Measurements from ENCODE around the gene PPP6C.
A peak's percentile ranks its signal among the peaks of the same experiment; 100 is the strongest.
"Not testable (repeated sequence)": the region's sequence is repeated elsewhere in the genome, so short reads cannot be mapped to it uniquely, and the experiment has no call there.

PPP6C gene

GRCh38 chr9:125181756-125182155 lies 7.8 kb downstream of the PPP6C start:
- not testable (repeated sequence) for DNase-seq

- DNase-seq, result no peak
Measured at GRCh38 chr9:125180876-125181275, 8.7 kb downstream of the PPP6C start.

GRCh38 chr9:125179776-125180175 lies 9.8 kb downstream of the PPP6C start:
- DNase-seq, result not testable (repeated sequence)

- DNase-seq, result no peak
Measured at GRCh38 chr9:125177888-125178287, 11.7 kb downstream of the PPP6C start.

GRCh38 chr9:125176636-125177035 lies 13.0 kb downstream of the PPP6C start:
- DNase-seq, result no peak

- DNase-seq, result no peak
Measured at GRCh38 chr9:125172031-125172755, 17.4 kb downstream of the PPP6C start.

- no peak for DNase-seq
Measured at GRCh38 chr9:125169895-125170294, 19.7 kb downstream of the PPP6C start.

- DNase-seq, result no peak
Measured at GRCh38 chr9:125166762-125167161, 22.8 kb downstream of the PPP6C start.

- DNase-seq, result not testable (repeated sequence)
Measured at GRCh38 chr9:125162891-125163290, 26.7 kb downstream of the PPP6C start.

GRCh38 chr9:125161284-125161918 lies 28.2 kb downstream of the PPP6C start:
- DNase-seq, result no peak

GRCh38 chr9:125160750-125161149 lies 28.9 kb downstream of the PPP6C start:
- DNase-seq, result no peak

GRCh38 chr9:125156551-125156950 lies 33.1 kb downstream of the PPP6C start:
- DNase-seq, result no peak

GRCh38 chr9:125153712-125154367 lies 35.8 kb downstream of the PPP6C start:
- no peak for DNase-seq

GRCh38 chr9:125151730-125152129 lies 37.9 kb downstream of the PPP6C start:
- no peak for DNase-seq

GRCh38 chr9:125150349-125151245 lies 39.0 kb downstream of the PPP6C start:
- DNase-seq, result no peak

GRCh38 chr9:125147401-125147951 lies 42.1 kb downstream of the PPP6C start:
- no peak for DNase-seq

GRCh38 chr9:125146247-125146646 lies 43.4 kb downstream of the PPP6C start:
- no peak for DNase-seq

- DNase-seq, result no peak
Measured at GRCh38 chr9:125145425-125145824, 44.2 kb downstream of the PPP6C start.

GRCh38 chr9:125143377-125144090 lies 46.1 kb downstream of the PPP6C start, which contains the start of gene SCAI:
Gene SCAI (minus strand): TSS chr9:125143528. CDS start chr9:125143437, 91 bp downstream.
- DNase-seq, result peak; percentile 99

GRCh38 chr9:125142560-125143376 lies 46.8 kb downstream of the PPP6C start:
- peak; percentile 36 for DNase-seq

- no peak for DNase-seq
Measured at GRCh38 chr9:125141751-125142150, 47.9 kb downstream of the PPP6C start.

All from left hindlimb (tissue), 1 donor.